HAP-1 (cell line): Measurements from ENCODE around the gene TACO1.

Source experiments
- DNase-seq, 2 experiments: peaks; one replicate each; pipeline ENCODE4 v3.0.0-alpha.2; 2016 to 2020; ENCODE audit warnings: low spot score in 2 of 2
- H3K27me3 ChIP-seq: fragments of 250-450 bp; sonication (Bioruptor Pico); 2 replicates; pipeline ENCODE4 v1.5.1; 2020; ENCODE audit warnings: low read depth, mild to moderate bottlenecking, moderate library complexity
- H3K36me3 ChIP-seq: fragments of 250-450 bp; sonication (Bioruptor Pico); replicated peaks from 2 replicates; pipeline ENCODE4 v1.5.1; 2020; ENCODE audit warnings: mild to moderate bottlenecking
- H3K4me1 ChIP-seq: fragments of 250-450 bp; sonication (Bioruptor Pico); 2 replicates; pipeline ENCODE4 v1.5.1; 2020; ENCODE audit warnings: mild to moderate bottlenecking
- H3K4me3 ChIP-seq: fragments of 250-450 bp; sonication (Bioruptor Pico); 2 replicates; pipeline ENCODE4 v1.5.1; 2020; ENCODE audit warnings: mild to moderate bottlenecking, moderate library complexity
- H3K9me3 ChIP-seq: fragments of 250-450 bp; sonication (Bioruptor Pico); 2 replicates; pipeline ENCODE4 v1.5.1; 2020; ENCODE audit warnings: mild to moderate bottlenecking, moderate library complexity
- in situ Hi-C: fragments of 300-500 bp; cut with MboI; formaldehyde crosslinking; loops from 3 replicates; pipeline ENCODE4 v1.14.3; 2020; ENCODE audit warnings: low sequenced_read_pairs, inconsistent platforms, mixed read lengths

TACO1 gene

DNA sequence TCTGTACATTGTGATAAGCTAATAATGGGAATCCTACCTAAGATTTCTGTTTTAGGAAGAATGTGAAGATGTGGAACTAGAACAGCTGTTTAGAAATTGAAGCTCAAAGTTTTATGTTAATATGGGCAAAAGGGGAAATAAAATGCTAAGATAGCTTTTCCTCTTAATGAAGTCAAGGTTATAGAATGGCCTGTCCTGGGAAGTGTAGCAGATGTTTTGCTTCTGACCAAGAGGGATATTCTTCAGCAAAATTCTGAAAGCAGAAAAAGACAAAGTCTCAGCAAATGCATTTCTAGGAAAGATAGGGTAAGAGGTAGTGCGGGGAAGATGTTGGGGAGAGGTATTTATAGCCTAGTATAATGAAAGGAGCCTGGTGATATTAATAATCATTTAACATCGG is 34.6 kb downstream of the TACO1 start:
- in situ Hi-C loops, result no loop called here
- no peak for DNase-seq

DNA sequence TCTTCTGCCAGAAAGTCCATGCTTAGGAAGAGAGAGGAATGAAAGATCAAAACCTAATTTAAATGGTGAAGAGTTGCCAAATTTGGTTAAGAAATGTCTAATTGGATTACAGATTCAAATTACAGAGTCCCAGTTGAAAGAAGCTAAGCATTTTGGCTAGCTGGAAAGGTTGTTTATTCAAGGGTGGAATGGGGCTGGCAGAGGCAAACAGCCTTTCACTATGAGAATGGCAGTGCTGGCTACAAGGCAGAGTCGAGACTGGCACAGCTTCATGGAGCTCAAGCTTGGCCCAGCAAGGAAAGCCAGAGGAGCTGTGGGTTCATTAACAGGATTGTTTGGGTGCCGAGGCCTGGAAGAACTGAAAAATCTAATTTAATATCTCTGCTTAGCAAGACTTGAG is 35.1 kb downstream of the TACO1 start:
- Histone ChIP-seq H3K4me3 (no peak overlapping the region), H3K9me3 (no peaks in the 10 kb centered on the region), H3K27me3 (no peaks in the 10 kb centered on the region), H3K36me3 (peaks cover 28% of the 10 kb centered on the region), H3K4me1 (peaks cover 15% of the 10 kb centered on the region)
- in situ Hi-C loops, result no loop called here
- DNase-seq, result no peak

More for the DNA sequence above, 34.6 kb downstream of the TACO1 start:
- Histone ChIP-seq H3K27me3 (no peaks in the 10 kb centered on the region), H3K4me3 (no peak overlapping the region), H3K36me3 (peaks cover 28% of the 10 kb centered on the region), H3K4me1 (peaks cover 15% of the 10 kb centered on the region), H3K9me3 (no peaks in the 10 kb centered on the region)

DNA sequence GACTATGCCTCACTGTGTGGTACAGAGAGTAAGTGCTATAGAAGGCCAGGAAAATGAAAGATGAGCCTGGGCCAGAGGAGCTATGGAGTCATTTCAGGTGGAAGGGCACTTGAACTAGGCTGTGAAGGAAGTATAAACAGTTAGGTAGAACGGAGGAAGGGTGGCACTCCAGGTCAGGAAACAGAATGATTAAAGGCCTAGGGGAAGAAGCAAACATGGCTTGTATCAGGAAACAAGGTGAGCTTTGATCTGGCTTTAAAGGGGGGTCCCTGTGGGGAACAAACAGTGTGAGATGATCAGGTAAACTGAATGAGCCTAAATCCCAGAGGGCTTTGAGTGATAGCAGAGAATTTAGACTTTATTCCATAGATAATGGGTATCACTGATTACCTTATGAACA is 38.4 kb downstream of the TACO1 start:
- Histone ChIP-seq H3K27me3 (no peaks in the 10 kb centered on the region), H3K4me1 (no peaks in the 10 kb centered on the region), H3K36me3 (peaks cover 20% of the 10 kb centered on the region; the same call in 1 of the 2 replicates), H3K9me3 (no peaks in the 10 kb centered on the region), H3K4me3 (no peak overlapping the region)
- DNase-seq, result no peak
- in situ Hi-C loops, result no loop called here

DNA sequence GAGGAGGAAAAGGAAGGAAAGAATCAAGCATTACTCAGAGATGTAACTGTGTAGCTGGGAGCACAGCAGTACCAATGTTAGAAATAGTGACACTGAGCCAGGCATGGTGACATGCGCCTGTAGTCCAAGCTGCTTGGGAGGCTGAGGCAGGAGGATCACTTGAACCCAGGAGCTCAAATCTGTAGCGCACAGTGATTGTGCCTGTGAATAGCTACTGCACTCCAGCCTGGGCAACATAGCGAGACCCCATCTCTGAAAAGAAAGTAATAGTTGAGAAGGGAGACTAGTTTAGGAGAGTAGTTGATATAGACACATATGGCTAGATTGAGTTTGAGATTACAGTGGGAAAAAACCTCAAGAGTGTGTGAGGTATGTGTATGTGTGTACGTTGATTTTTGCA is 39.3 kb downstream of the TACO1 start:
- H3K27me3 ChIP-seq, result no peaks in the 10 kb centered on the region
- H3K4me3 ChIP-seq, result no peak overlapping the region
- H3K36me3 ChIP-seq, result peaks cover 17% of the 10 kb centered on the region; the same call in 1 of the 2 replicates
- in situ Hi-C loops, result no loop called here
- H3K4me1 ChIP-seq, result no peaks in the 10 kb centered on the region
- H3K9me3 ChIP-seq, result no peaks in the 10 kb centered on the region
- DNase-seq, result no peak

DNA sequence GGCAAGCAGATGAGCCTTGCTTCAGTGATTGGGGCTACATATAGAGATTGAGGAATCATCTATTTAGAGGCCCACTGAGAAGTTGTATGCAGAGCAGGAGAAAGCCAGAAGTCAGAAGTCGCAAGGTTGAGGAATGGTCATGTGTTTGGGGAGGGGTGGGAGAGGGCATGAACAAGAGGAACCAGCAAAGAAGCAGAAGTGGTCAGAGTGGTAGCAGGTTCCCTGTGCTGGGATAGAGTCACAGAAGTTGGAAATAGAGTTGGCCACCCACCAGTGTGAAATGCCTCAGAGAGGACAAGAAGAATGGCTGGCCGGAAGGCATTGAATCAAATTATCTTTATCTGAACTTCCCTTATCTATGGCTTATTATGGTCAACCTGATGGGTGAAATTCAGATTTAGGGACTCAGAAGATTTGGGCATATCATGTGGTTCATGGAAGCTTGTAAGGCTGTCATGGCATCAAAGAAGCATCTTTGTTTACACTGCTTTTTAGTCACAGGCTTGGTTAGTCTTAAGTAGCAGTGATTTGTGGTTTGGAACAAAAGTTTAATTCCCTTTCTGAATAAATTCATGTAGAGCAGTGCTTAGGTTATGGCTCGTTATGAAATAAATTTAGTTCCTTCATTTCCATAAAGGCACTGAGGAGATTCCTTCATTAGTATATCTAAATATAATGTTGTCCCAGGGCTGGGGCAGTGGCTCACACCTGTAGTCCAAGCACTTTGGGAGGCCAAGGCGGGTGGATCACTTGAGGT is 41.2 kb downstream of the TACO1 start:
- Histone ChIP-seq H3K36me3 (peaks cover 13% of the 10 kb centered on the region; the same call in 1 of the 2 replicates), H3K27me3 (no peaks in the 10 kb centered on the region), H3K4me3 (no peak overlapping the region), H3K4me1 (no peaks in the 10 kb centered on the region), H3K9me3 (no peaks in the 10 kb centered on the region)
- DNase-seq, result no peak
- in situ Hi-C loops, result no loop called here

DNA sequence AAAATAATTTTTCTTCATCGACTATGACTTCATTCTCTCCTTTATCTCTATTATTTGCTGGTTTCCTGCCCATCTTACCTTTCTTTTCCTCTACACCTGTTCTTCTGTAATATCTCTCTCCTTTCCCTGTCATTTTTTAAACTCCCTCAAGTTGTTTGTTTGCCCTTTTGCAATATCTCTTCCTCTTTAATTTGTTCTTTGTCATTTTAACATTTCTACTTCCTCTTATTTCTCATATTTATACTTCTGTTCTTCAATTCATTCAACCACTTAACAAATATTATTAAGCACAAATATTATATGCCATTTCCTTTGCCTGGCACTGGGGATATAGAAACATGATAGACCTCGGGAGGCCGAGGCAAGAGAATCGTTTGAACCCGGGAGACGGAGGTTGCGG is 44.2 kb downstream of the TACO1 start:
- Histone ChIP-seq H3K27me3 (no peaks in the 10 kb centered on the region), H3K4me1 (peaks cover 9% of the 10 kb centered on the region), H3K36me3 (peaks cover 11% of the 10 kb centered on the region; the same call in 1 of the 2 replicates), H3K4me3 (no peak overlapping the region), H3K9me3 (no peaks in the 10 kb centered on the region)
- no peak for DNase-seq
- in situ Hi-C loops, result no loop called here

DNA sequence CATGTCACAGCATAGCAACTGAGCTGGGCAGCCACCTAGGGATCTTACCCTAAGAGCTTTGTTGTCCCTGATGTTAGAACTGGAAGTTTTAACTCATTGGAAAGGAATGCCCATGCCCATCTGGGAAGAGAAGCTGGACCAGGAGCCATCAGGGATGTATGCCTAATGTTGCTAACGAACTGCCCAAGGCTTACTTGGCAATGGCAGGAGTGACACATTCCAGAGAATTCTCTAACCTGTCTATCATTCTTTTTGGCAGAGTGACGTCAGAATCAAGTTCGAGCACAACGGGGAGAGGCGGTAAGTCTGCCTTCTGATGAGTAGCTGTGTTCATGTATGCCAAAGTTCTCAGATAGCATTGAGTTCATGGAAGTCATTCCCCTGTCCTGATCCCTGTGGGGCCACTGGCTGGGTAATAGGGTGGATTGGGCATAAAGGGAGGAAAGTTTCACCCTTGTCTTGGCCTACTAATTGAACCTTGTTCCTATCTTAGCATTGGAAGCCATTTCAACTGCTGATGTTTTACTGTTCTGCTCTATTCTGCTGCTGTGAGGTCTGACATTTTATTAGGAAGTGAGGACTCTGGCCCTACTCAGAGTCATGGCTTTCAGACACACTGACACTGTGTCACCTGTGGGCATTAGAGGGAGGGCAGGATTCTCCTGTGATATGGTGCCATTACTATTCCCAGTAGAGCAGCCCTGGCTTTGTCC is 45.2 kb downstream of the TACO1 start:
- Histone ChIP-seq H3K4me1 (peaks cover 9% of the 10 kb centered on the region), H3K36me3 (peaks cover 11% of the 10 kb centered on the region; the same call in 1 of the 2 replicates), H3K4me3 (no peak overlapping the region), H3K9me3 (no peaks in the 10 kb centered on the region), H3K27me3 (no peaks in the 10 kb centered on the region)
- in situ Hi-C loops, result no loop called here
- no peak for DNase-seq

DNA sequence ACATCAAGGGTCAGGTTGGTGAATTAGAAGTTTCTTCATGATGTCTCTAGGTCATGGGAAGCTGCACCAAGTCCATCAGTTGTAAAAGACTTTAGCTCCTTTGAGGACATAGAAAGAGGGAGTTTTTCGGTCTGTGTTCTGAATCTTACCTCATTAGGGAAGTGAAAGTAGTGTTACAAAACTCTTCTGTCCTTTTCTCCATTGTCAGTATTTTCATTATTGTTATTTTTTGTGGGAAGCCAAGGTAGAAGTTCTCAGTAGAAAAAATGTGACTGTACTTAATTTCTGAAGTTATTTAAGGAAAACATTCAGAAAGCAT is 45.8 kb downstream of the TACO1 start:
- Histone ChIP-seq H3K36me3 (peaks cover 11% of the 10 kb centered on the region; the same call in 1 of the 2 replicates), H3K9me3 (no peaks in the 10 kb centered on the region), H3K4me3 (no peak overlapping the region), H3K27me3 (no peaks in the 10 kb centered on the region), H3K4me1 (peaks cover 9% of the 10 kb centered on the region)
- no peak for DNase-seq
- in situ Hi-C loops, result no loop called here

DNA sequence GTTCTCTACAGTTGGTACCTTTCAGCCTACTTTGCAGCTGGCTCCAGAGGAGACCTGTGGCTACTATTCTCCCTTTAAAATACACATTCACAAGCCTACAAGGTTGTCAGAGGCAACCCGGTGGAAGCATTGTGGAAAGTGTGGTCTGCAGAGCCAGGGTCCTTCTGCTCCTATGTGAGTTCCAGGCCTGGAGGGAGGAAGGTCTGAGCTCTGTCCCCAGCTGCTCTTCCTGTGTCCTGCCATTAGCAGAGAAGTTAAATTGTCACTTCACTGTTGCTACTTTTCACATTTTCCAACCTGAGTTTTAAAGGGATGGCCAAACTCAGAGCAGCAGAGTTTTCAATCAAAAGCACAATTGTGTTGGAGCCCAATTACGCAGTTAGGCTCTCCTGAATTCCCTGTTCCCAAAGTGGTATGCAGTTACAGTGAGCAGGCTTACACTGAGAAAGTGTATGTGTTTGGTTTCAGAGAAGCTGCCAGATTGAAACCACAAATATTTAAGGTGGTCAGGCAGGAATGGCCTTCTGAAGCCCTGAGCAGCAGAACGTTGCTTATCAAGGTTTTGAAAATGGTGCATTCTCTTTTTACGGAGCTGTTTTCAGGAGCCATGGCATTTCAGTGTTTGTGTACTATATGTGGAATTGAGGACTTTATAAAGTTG is 46.5 kb downstream of the TACO1 start:
- Histone ChIP-seq H3K4me3 (no peak overlapping the region), H3K36me3 (peaks cover 11% of the 10 kb centered on the region; the same call in 1 of the 2 replicates), H3K9me3 (no peaks in the 10 kb centered on the region), H3K27me3 (no peaks in the 10 kb centered on the region), H3K4me1 (peaks cover 9% of the 10 kb centered on the region)
- no peak for DNase-seq
- in situ Hi-C loops, result no loop called here

DNA sequence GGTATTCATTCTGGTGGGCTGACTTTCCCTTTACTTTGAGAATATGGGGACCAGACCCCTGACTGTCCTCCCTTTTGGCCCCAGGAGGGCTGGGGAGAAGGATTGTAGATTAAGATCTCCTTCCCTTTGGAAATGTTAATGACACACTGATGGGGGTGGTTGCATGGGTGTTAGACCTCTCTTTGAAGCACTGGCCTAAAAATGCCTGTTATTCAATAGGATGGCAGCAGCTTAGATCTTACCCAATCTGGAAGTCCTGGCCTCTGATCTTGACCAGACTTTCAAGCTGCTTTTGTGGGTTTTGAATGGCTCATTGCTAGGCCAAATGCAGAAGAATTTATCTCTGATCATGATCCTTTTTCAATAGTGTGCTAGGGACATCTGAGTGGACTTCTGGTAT is 47.2 kb downstream of the TACO1 start:
- H3K9me3 ChIP-seq, result no peaks in the 10 kb centered on the region
- H3K27me3 ChIP-seq, result no peaks in the 10 kb centered on the region
- no peak overlapping the region for H3K4me3 ChIP-seq
- H3K4me1 ChIP-seq, result peaks cover 9% of the 10 kb centered on the region
- peak in 1 of 2 experiments; percentile 10 for DNase-seq
- in situ Hi-C loops, result no loop called here
- peaks cover 18% of the 10 kb centered on the region for H3K36me3 ChIP-seq

DNA sequence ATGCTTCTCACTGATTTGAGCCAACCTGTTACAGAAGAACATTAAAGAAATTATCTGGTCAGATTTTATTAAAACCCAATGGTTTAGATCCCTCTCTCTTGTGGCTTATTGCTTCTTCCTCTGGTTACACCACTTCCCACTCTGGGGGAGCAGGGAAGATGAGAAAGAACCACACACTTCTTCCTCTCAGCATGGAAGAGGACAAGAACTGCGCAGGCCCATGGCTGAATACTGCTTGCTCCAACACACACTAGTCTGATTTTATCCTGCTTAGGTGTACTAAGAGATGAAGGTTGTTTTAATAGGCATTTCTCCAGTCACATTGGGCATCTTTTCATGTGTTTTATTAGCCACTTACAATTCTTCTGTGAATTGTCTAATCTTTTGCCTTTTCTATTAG is 49.1 kb downstream of the TACO1 start:
- no peak for DNase-seq
- Histone ChIP-seq H3K9me3 (no peaks in the 10 kb centered on the region), H3K4me1 (peaks cover 9% of the 10 kb centered on the region), H3K36me3 (peaks cover 26% of the 10 kb centered on the region), H3K4me3 (no peak overlapping the region), H3K27me3 (no peaks in the 10 kb centered on the region)
- in situ Hi-C loops, result no loop called here

DNA sequence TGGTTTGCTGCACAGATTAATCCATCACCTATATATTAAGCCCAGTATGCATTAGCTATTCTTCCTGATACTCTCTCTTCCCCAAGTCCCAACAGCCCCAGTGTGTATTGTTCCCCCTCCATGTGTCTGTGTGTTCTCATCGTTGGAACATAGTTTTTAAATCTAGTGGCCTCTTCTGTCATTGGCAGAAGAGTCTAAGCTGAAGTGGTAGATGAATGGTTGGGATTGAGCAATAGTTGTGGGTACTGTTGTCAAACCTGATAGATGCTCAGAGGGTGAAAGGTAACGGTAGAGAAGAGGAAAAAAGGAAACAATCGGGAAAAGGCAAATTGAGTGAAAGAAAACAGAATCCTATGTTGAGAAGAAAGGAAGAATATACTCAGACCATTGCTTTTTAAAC is 51.4 kb downstream of the TACO1 start:
- peaks cover 15% of the 10 kb centered on the region for H3K36me3 ChIP-seq
- DNase-seq, result no peak
- H3K4me1 ChIP-seq, result peaks cover 9% of the 10 kb centered on the region

DNA sequence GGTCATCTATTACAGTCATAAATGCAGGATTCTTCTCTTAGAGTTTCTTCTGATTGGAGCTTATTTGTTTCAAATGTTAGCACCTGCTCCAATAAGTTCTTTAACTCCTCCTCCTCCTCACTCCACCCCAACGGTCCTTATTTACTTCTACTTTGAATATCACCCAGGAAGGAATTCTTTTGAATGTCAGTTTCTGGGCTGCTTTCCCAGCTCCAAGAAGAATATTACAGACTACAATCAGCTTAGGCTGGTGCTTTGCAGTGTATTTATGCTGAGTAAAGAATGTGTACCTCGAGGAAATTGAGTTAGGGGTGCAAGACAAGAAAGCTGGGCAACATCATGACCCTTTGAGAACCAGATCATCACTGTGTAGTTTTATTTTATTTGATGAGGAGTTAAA is 52.4 kb downstream of the TACO1 start:
- in situ Hi-C loops, result no loop called here
- H3K27me3 ChIP-seq, result no peaks in the 10 kb centered on the region

More for the DNA sequence above, 51.4 kb downstream of the TACO1 start:
- in situ Hi-C loops, result no loop called here
- Histone ChIP-seq H3K4me3 (no peak overlapping the region), H3K9me3 (no peaks in the 10 kb centered on the region), H3K27me3 (no peaks in the 10 kb centered on the region)

DNA sequence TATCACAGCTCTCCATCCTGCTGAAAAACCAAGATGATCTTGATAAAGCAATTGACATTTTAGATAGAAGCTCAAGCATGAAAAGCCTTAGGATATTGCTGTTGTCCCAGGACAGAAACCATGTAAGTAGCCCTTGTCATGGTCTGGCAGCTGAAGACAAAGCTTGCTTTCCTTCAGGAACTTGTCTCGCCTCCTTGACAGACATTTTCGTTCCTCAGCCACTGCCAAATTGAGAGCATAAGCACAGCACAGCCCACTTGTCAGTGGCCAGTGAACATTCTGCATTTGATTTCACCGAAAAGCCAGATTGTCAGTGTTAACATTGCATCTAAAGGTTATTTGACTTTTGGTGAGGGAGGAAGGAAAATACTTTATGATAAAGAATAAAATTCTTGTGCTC is 57.1 kb downstream of the TACO1 start:
- H3K4me1 ChIP-seq, result no peaks in the 10 kb centered on the region
- no peaks in the 10 kb centered on the region; the same call in 1 of the 2 replicates for H3K9me3 ChIP-seq
- H3K36me3 ChIP-seq, result peaks cover 9% of the 10 kb centered on the region
- no peak overlapping the region for H3K4me3 ChIP-seq
- DNase-seq, result no peak
- no peaks in the 10 kb centered on the region for H3K27me3 ChIP-seq
- in situ Hi-C loops, result no loop called here

More for the DNA sequence above, 52.4 kb downstream of the TACO1 start:
- Histone ChIP-seq H3K4me1 (peaks cover 2% of the 10 kb centered on the region), H3K36me3 (peaks cover 15% of the 10 kb centered on the region), H3K9me3 (no peaks in the 10 kb centered on the region), H3K4me3 (no peak overlapping the region)
- no peak for DNase-seq
